Activated CD4-positive, alpha-beta T cell treated with anti-CD3 and anti-CD28 coated beads for 4 hours (primary cell): ENCODE measurements around the gene USP9Y.
"Not testable (repeated sequence)": the region's sequence is repeated elsewhere in the genome, so short reads cannot be mapped to it uniquely, and the experiment has no call there.

Source experiments
- DNase-seq, 2 donors: peaks; one replicate each; pipeline ENCODE4 v3.0.0-alpha.2; 2020

USP9Y gene, protein sequence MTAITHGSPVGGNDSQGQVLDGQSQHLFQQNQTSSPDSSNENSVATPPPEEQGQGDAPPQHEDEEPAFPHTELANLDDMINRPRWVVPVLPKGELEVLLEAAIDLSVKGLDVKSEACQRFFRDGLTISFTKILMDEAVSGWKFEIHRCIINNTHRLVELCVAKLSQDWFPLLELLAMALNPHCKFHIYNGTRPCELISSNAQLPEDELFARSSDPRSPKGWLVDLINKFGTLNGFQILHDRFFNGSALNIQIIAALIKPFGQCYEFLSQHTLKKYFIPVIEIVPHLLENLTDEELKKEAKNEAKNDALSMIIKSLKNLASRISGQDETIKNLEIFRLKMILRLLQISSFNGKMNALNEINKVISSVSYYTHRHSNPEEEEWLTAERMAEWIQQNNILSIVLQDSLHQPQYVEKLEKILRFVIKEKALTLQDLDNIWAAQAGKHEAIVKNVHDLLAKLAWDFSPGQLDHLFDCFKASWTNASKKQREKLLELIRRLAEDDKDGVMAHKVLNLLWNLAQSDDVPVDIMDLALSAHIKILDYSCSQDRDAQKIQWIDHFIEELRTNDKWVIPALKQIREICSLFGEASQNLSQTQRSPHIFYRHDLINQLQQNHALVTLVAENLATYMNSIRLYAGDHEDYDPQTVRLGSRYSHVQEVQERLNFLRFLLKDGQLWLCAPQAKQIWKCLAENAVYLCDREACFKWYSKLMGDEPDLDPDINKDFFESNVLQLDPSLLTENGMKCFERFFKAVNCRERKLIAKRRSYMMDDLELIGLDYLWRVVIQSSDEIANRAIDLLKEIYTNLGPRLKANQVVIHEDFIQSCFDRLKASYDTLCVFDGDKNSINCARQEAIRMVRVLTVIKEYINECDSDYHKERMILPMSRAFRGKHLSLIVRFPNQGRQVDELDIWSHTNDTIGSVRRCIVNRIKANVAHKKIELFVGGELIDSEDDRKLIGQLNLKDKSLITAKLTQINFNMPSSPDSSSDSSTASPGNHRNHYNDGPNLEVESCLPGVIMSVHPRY (N-terminal part only)

DNA sequence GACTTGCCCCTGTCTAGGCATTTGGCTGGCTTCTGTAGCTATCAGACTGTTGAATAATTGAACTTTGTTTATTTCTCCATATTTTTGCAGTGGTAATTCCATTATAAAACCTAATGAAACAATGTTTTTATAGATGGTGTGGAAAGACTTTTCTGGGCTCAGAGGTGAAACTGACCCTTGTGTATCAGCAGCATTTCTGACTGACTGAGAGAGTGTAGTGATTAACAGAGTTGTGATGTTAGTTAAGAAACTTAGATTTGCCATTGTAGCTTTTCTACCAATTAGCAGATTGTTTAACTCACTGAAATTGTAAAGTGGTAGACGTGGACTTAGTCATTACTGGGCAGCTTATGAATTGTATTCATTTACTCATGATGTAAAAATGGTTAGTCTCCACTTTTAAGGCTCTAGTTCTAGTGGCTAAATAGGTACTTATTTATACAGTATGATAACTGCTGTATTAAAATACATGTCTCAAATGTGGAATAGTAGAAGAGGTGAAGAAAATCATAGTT is at the start of gene USP9Y:
Gene USP9Y, plus strand, starts transcription at position 51 of the 515 bp plus-strand sequence. CDS start 8,217 bp downstream, outside the sequence.
- no peak for DNase-seq

DNA sequence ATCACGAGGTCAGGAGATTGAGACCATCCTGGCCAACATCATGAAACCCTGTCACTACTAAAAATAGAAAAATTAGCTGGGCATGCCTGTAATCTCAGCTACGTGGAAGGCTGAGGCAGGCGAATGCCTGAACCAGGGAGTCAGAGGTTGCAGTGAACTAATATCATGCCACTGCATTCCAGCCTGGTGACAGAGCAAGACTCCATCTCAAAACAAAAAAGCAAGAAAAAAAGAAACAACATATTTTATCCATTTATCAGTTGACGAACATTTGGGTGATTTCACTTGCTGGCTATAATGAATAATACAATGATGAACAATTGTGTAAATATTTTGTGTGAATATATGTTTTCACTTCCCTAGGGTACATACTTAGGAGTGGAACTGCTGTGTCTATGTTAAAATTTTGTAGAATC is 49.4 kb upstream of the USP9Y start:
- DNase-seq: no peak

DNA sequence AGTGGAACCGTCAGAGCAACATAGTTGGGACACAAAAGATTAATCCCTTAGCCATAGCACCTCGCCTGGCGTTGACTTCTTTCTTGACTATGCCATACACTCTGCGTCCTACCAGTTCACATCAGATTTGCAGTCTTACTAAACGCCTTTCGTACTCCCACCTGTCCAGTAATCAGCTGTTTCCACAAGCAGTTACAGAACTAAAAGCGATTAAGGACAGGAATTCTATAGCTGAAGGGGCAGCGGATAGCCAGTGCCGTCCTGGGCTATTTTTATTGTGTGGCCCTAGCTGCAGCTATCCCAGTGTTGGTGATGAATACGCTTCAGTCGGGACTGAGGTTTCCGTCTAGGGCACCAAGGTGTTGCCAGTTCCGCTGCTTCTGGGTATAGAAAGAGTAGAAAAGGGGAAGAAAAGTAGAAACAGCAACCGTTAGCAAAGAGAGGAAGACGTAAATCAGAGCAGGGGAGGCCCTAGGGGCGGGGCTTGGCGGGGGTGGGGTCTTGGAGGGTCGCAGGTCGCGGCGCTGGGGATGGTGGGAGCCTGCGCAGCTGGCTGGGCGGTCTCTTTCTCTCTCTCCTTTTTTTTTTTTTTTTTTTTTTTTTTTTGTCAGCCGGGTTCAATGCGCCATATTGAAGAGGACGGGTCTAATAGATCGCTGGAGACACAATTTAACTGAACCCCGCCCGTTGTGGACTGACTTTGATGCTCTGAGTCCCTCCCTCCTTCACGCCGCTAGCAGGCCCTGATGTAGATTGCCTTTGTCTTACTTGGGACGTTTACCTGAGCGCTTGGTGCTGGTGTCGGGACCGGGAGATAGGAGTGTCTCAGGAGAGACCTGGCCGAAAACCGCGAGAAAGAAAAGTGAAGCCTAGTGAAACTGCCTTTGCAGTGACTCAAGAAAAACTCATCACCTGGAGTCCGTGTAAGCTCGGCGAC is 39.0 kb upstream of the USP9Y start:
- DNase-seq: peak in 1 of 2 donors; percentile 82

DNA sequence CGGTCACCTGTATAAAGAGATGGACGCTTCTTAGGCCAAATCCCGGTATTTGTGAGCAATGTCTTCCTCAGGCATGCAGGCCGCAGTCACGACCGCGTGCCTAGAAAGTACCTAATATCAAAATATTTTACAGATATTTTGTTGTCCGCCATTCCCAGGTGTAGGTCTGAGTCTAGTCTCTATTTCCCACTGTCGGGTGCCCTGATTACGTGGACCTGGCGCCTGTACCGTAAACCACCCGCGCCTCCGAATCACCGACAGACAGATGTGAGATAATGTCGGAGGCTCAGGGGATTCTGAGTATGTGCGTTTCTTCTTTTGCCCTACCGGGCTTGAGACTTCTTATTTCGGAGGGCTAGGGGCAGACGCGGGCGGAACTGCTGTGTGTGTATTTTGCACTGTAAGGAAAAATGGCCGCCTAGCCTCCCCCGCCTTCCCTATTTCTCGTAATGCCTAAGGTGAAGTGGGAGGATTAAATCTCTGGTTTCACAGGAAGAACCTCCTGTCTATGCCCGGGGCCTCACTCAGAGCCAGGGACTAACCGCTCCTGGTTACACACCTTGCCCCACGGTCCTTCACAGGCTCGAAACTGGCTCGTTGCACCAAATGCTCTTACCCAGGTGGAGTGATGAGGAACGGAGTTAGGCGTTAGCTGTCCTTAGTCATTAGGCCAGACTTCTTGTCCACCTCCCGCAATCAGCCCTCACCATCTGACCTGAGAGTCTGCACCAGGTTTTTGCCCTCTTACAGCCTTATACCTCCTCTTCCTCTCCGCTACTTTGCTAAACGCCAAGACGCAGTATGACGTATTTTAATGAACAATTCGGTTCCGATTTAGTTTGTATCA is 38.1 kb upstream of the USP9Y start:
- DNase-seq: peak in 1 of 2 donors; percentile 21

DNA sequence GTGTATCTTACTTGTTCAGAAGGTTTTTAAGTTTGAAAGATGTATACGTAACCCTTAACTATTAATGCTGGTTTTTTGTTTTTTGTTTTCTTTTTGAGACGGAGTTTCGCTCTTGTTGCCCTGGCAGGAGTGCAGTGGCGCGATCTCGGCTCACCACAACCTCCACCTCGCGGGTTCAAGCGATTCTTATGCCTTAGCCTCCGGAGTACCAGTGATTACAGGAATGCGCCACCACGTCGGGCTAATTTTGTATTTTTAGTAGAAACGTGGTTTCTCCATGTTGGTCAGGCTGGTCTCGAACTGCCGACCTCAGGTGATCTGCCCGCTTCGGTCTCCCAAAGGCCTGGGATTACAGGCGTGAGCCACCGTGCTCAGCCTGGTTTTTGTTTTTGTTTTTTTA is 37.2 kb upstream of the USP9Y start:
- not testable (repeated sequence) for DNase-seq

DNA sequence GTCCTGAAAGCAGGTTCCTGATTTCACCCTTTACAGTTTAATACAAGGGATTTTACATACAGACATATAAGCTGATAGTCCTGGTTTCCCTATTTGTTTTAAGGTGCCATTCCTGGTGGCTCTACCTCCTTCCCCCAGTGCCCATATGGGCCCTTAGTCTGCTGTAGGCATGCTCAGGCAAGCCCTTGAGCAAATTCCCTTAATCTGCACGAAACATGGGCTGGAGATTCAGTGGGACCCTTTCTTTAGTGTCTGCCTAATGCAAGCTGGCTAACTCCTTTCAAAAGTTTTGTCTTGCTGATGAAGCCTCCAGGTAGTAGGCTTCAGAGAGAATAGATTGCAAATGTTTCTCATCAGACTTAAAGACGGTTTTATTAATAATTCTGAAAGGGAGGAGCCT is 22.9 kb upstream of the USP9Y start:
- DNase-seq: no peak

DNA sequence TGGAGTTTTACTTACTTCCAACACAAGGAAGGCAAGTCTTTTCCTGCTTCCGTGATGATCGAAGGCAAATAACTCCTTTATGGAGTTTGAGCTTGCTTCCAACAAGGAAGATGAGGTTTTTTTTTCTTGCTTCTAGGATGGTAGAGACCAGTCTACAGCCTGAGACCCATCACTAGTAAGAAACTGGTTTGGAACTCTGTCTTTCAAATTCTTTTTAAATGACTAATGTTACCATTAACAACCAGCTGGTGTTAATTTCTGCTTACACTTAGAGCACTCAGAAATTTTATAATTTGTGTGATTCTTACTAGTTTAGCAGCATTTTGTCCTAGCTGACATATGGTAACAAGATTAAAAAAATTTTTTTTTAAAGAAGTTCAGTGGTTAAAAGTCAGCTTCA is 19.5 kb upstream of the USP9Y start:
- DNase-seq: no peak

DNA sequence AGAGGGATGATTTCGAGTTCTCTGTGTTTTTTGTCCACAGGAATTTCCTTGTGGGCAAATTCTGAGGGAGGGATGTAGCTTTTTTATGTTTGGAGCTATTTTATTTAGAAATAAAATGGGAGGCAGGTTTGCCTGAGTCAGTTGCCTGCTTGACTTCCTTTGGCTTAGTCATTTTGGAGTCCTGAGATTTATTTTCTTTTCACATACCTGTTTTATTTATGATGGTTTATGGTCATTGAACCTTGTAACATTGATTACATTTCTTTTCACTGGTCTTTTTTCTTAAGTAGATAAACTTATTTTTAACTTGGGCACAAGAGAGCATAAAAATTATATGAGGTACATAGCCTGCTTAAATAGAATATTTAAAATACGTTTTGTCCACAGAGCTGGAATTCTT is 12.7 kb upstream of the USP9Y start:
- DNase-seq: no peak

DNA sequence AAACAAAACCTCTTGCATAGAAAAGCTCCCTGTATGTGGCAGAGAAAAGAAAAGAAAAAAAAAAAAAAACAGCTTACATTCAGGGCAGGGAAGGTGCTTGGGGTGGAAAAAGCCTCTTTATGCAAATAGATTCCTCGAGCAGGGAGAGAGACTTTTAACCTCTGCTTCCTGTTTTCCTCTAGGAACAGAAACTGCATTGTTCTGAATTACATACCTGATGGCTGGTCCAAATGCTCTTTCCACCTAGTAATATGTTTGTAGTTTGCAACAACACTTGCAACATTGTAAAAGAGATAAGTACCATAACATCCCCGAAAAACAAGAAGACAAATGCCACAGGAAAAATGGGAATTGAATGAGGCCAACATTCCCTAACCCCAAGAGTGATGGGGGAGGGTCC is 944 bp upstream of the USP9Y start:
- DNase-seq: no peak

DNA sequence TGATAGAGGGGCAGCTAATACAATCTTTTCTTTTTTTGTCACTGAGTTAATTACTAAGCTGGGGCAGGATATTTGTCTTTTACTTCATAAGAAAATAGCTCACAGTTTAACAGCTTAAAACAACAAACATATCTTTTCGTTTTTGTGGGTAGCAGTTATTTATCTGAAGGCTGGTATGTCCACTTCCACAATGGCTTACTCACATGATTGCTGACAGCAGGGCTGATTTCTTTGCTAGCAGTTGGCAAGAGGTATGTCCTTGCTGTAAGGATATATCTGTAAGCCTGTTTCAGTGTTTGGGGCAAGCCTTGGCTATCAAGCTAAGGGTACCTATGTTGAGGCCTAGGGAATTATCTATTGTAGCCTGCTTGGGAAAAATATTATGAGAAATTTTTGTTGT is 1.1 kb downstream of the USP9Y start:
- no peak for DNase-seq

DNA sequence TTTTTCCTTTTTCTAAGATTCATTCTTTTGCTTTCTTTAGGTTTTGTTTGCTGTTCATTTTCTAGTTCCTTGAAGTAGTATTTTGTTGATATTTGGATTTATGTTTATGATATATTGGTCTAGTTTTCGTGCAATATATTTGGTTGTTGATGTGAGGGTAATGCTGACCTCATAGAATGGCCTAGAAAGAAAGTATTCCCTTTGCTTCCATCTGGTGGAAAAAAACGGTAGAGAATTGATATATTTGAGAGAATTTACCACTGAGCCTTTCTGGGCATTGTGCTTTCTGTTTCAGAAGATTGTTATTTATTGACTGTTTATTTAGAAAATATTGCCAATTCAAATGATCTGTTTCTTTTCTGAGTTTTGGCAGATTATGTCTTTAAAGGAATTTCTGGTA is 9.4 kb downstream of the USP9Y start:
- no peak for DNase-seq

DNA sequence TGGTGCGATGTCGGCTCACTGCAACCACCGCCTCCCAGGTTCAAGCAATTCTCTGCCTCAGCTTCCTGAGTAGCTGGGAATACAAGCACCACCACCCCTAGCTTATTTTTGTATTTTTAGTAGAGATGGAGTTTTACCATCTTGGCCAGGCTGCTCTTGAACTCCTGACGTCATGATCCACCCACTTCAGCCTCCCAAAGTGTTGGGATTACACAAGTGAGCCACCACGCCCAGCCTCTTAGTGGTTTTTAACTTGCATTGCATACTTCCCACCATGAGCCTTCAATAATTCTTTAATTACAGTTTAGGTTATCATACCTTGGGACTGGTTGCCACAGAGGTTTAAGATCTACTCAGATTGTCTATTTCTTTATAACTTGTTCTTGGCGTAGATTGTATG is 14.3 kb downstream of the USP9Y start:
- DNase-seq: no peak

DNA sequence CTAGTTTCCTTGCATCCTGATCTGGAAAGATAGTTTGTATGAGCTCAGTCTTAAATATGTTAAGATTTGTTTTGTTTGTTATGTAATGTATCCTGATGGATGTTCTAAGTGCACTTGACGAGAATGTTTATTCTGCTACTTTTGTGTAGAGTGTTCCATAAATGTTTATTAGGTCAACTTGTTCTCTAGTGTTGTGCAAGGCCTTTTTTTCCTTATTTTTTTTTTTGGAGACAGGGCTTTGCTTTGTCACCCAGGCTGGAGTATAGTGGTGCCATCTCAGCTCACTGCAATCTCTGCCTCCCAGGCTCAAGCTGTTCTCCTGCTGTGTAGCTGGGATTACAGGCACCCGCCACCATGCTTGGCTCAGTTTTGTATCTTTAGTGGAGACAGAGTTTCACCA is 28.7 kb downstream of the USP9Y start:
- DNase-seq: no peak

DNA sequence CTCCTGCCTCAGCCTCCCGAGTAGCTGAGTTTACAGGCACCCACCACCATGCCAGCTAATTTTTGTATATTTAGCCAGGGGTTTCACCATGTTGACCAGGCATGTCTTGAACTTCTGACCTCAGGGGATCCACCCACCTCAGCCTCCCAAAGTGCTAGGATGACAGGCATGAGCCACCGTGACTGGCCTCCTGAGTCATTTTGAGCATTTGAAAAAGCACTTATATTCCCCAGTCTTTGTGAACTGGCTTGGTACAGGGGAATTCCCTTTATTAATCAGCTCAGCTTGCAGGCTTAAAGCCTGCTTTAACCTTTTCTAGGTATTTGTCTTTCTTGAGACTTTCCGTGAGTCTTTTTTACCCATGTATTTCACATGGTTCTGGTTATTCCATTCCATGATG is 32.6 kb downstream of the USP9Y start:
- peak in 1 of 2 donors; percentile 1 for DNase-seq

DNA sequence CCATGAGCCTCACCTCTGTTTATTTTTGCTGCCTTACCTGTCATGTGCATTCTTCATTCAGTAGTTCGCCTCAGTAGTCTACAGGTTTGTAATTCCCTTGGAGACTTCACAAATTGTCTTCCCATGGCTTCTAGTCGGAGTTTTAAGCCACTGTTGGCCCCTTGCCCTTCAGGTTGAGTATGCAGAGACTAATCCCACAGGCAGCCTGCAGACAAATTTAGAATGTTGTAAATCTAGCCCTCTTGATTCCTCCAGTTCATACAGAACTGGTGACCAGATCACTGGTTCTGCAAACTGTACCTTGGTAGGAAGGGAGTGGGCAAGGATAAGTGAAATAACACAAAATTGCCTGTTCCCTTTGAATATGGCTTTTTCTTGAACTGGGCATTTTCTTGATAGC is 33.0 kb downstream of the USP9Y start:
- no peak for DNase-seq

DNA sequence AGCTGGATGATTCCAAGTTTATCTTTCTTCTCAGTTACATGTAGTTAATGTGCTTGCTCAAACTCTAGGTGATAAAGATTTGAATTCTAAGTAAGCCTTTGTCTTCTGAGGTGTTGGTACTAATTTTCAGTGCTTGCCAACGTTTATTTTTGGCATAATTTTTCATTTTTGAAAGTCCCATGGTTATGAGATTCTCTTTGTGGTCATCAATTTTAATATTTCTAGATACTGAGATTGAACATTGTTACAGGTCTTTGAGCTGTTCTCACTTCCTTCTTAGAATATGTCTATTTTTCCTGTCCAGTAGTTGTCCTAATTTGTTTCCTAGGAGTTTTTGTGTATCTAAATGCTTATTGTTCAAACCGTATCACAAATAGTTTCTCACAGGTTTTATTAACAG is 40.4 kb downstream of the USP9Y start:
- no peak for DNase-seq

DNA sequence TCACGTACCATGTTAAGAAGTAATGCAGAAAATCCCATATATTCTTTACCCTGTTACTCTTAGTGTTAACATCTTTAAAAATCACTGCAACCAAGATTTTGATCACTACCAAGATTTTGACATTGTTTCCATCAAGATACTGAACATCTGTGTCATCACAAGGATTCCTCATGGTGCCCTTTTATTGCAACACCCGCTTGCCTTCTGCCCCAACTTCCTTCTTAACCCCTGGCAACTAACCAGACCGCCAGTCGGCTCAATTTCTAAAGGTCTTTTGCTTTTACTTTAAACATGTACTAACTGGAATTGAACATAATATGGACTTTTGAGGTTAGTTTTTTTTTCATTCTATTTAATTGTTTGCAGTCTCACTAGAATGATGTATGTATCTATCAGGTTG is 41.7 kb downstream of the USP9Y start:
- no peak for DNase-seq

DNA sequence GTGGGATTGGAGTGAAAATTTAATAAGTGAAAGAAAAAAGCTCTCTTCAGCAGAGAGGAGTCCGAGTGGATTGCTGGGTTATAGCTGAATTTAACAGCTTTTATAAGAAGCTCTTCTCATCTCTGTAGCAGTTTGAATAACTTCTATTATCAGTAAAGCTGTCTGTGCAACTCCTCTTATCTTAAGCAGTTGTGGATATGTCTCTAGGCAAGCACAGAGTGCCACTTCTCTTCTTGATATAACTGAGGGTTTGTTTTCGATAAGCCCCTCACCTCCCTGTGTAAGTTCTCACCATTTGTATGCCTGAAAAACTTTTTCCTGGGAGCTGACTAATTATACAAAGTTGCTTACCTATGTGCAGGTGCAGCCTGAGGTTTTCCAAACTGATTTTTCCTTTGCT is 43.1 kb downstream of the USP9Y start:
- no peak for DNase-seq

DNA sequence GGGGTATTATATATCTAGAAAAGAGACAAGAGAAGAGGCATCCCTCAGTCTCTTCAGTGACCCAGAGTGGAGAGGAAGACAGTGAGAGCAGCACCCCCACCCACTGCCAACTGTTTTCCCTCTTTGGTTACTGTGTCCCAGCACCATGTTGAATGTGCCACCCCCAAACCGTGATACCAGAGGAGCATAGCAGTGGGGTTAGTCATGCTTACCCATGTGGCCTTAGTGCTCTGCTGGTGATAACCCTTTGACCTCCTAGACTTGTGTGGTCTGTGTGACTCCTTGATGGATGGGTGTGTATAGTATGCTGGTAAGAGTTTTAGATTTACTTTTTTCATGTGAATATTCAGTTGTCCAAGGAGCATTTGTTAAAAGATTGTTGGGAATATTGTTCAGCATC is 48.3 kb downstream of the USP9Y start:
- no peak for DNase-seq

DNA sequence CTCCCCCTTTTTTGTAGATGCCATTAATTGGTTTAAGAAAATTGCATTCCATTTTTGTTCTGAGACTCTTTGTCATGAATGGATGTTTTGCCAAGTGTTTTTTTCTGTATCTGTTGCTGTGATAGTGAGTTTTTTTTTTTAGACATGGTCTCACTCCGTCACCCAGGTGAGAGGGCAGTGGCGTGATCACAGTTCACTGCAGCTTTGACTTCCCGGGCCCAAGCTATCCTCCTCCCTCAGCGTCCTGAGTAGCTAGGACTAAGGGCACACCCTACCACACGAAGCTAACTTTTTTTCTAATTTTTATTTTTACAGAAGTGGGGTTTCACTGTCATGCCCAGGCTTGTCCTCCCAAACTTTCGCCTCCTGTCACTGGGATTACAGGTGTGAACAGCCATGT is 51.8 kb downstream of the USP9Y start:
- no peak for DNase-seq

DNA sequence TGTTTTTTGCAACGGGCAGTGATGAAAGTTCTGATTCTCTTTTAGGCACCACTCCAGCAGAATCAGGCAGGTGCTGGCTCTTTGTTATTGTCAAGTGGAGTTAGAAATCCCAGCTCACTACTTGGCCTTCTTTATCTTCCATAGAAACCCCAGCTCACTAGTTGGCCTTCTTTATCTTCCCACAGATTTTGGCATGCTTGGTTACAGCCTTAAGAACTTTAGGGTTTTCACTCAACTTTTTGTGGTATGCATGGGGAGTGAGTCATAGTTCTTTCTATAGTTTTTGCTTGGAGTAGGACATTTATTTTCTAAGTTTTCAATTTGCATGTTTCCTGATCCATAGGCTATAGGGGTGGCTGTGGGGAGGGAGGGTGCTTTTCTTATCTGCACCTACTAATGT is 55.0 kb downstream of the USP9Y start:
- DNase-seq: no peak
